Testis (tissue), 3 donors: ENCODE data around the gene RAD21L1. TPM values are rescaled to one million over a fixed set of nuclear protein-coding genes. Genes with fewer than 3 reads are reported as not detected.

Experiments used
- DNase-seq: peaks from one replicate; pipeline ENCODE4 v3.0.0-alpha.2; 2019
- H3K27ac ChIP-seq, 2 donors: fragments of 200-600 bp; sonication (generic); one replicate each; pipeline ENCODE4 v1.5.1; 2019
- H3K27me3 ChIP-seq: fragments of 200-600 bp; sonication (generic); one replicate; pipeline ENCODE4 v1.5.1; 2019
- H3K36me3 ChIP-seq: fragments of 200-600 bp; sonication (generic); one replicate; pipeline ENCODE4 v1.5.1; 2017; ENCODE audit warnings: low read depth; ENCODE audit errors: missing control alignments
- H3K4me1 ChIP-seq: fragments of 200-600 bp; sonication (generic); one replicate; pipeline ENCODE4 v1.5.1; 2019
- H3K4me3 ChIP-seq, 2 donors: fragments of 200-600 bp; sonication (generic); one replicate each; pipeline ENCODE4 v1.5.1; 2017 to 2019
- H3K9me3 ChIP-seq: fragments of 200-600 bp; sonication (generic); one replicate; pipeline ENCODE4 v1.5.1; 2017
- POLR2A ChIP-seq: fragments of 450-650 bp; IDR thresholded peaks from one replicate; pipeline ENCODE4 v1.6.1; 2017; ENCODE audit warnings: antibody characterized with exemption, mild to moderate bottlenecking, moderate library complexity
- WGBS, 2 donors: methylation state at CpG; one replicate each; pipeline ENCODE4 v1.1.5; 2018; 5-methylcytosine and 5-hydroxymethylcytosine counted together
- intact Hi-C: fragments of 100-400 bp; cut with DNase I; formaldehyde crosslinking; loops from one replicate; pipeline ENCODE4 v1.15.1; 2023; ENCODE audit warnings: low total_unique reads
- polyA plus RNA-seq: library from polyadenylated mRNA; stranded (reverse); fragments of 350-450 nt; fragmentation: Illumina TruSeq; extraction: RNeasy Lipid Tissue Mini Kit (QIAGEN cat#74804); gene quantifications from one replicate; pipeline ENCODE4 v1.2.3, GENCODE V29; 2014; ENCODE audit warnings: low read depth, low replicate concordance; ENCODE audit not compliant: insufficient read depth
- total RNA-seq, 2 donors: library from RNA; depleted of rRNA; stranded (reverse); fragments of >200 nt; gene quantifications; one replicate each; pipeline ENCODE4 v1.2.3, GENCODE V29; 2016
- TF ChIP-seq, protein P1 (sequence below), 3 experiments: fragments of 450-650 bp in 2 of 3; fragments of 200-600 bp in 1 of 3; sonication (generic) in 1 of 3; IDR thresholded peaks; one replicate each; pipeline ENCODE4 v1.5.1; 2016 to 2019; ENCODE audit warnings: antibody characterized with exemption in 3 of 3, mild to moderate bottlenecking in 2 of 3, moderate library complexity in 1 of 3

RAD21L1 gene
- total and polyA plus RNA-seq, 3 donors from 2014 or later, result 7.5 to 13.7 (median 12.1) TPM

DNA sequence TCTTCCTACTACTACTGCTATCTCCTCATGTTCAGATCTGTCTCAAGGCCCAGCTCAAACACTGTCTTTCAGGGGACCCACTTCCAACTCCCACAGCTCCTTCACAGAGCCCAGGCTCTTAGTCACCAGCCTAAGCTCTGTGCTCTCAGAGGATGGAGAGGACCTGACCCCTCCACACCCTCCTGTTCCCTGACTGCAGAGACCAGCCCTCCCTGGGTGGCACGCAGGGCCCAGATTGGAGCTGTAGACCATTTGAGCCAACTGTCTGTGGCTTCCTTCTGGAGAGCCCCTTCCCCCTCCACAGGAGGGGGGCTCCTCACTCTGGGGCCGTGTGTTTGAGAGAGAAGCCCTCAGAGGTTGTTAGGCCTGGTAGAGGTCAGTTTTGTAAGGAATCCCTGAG is 50.1 kb downstream of the RAD21L1 start:
- H3K36me3 ChIP-seq, result no peaks in the 10 kb centered on the region
- no peaks in the 10 kb centered on the region for H3K4me1 ChIP-seq
- whole genome bisulfite sequencing, 2 donors, result 58 to 91% methylated on average over 2 of the region's 2 CpGs
- intact Hi-C loops, result no loop called here
- H3K27me3 ChIP-seq, result no peaks in the 10 kb centered on the region
- TF ChIP-seq, protein P1, sequence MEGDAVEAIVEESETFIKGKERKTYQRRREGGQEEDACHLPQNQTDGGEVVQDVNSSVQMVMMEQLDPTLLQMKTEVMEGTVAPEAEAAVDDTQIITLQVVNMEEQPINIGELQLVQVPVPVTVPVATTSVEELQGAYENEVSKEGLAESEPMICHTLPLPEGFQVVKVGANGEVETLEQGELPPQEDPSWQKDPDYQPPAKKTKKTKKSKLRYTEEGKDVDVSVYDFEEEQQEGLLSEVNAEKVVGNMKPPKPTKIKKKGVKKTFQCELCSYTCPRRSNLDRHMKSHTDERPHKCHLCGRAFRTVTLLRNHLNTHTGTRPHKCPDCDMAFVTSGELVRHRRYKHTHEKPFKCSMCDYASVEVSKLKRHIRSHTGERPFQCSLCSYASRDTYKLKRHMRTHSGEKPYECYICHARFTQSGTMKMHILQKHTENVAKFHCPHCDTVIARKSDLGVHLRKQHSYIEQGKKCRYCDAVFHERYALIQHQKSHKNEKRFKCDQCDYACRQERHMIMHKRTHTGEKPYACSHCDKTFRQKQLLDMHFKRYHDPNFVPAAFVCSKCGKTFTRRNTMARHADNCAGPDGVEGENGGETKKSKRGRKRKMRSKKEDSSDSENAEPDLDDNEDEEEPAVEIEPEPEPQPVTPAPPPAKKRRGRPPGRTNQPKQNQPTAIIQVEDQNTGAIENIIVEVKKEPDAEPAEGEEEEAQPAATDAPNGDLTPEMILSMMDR (IDR thresholded peaks at IDR 0.05), result no peak
- TF ChIP-seq POLR2A, result no peak
- DNase-seq, result peak; percentile 2
- H3K27ac ChIP-seq, result no peak overlapping the region
- no peaks in the 10 kb centered on the region for H3K9me3 ChIP-seq
- H3K4me3 ChIP-seq, result no peak overlapping the region

GRCh38 chr20:1277529-1278322 is 51.9 kb downstream of the RAD21L1 start:
- Histone ChIP-seq H3K4me3 (no peak overlapping the region), H3K27me3 (no peaks in the 10 kb centered on the region), H3K27ac (no peak overlapping the region), H3K36me3 (no peaks in the 10 kb centered on the region), H3K9me3 (no peaks in the 10 kb centered on the region), H3K4me1 (no peaks in the 10 kb centered on the region)
- intact Hi-C loops, result no loop called here
- DNase-seq, result peak; percentile 4
- TF ChIP-seq POLR2A, result no peak
- TF ChIP-seq, protein P1 (IDR thresholded peaks at IDR 0.05), result no peak
- 83 to 92% methylated on average over 6 to 8 of the region's 8 CpGs for WGBS, 2 donors

DNA sequence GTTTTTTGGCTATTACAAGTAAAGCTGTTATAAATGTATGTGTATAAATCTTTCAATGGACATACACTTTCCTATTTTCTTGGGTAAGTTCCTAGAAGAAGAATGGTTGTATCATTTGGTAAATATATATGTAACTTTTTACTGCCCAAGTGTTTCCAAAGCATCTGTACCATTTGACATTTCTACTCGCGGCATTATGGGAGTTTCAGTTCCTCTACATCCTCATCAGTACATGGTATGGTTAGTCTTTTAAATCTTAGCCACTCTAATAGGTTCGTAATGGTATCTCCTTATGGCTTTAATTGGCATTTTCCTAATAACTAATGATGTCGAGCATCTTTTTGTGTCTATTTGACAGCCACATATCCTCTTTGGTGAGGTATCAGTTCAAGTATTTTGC is 53.1 kb downstream of the RAD21L1 start:
- 88 to 97% methylated on average over 4 of the region's 4 CpGs for WGBS, 2 donors
- intact Hi-C loops, result no loop called here
- Histone ChIP-seq H3K27ac (no peak overlapping the region), H3K36me3 (no peaks in the 10 kb centered on the region), H3K4me1 (no peaks in the 10 kb centered on the region), H3K27me3 (no peaks in the 10 kb centered on the region), H3K9me3 (no peaks in the 10 kb centered on the region), H3K4me3 (no peak overlapping the region)
- TF ChIP-seq, protein P1 (IDR thresholded peaks at IDR 0.05), result no peak
- no peak for TF ChIP-seq POLR2A
- DNase-seq, result no peak

GRCh38 chr20:1280195-1281102 is 54.6 kb downstream of the RAD21L1 start:
- Histone ChIP-seq H3K27me3 (no peaks in the 10 kb centered on the region), H3K4me1 (no peaks in the 10 kb centered on the region), H3K27ac (no peak overlapping the region), H3K9me3 (no peaks in the 10 kb centered on the region), H3K4me3 (no peak overlapping the region), H3K36me3 (no peaks in the 10 kb centered on the region)
- intact Hi-C loops, result no loop called here
- peak; percentile 4 for DNase-seq
- WGBS, 2 donors, result 66 to 78% methylated on average over 5 to 6 of the region's 6 CpGs
- TF ChIP-seq, protein P1 (IDR thresholded peaks at IDR 0.05), result no peak
- TF ChIP-seq POLR2A, result no peak
